ENCODE data around the gene DDX11.
"Not testable (repeated sequence)": the region's sequence is repeated elsewhere in the genome, so short reads cannot be mapped to it uniquely, and the experiment has no call there.

The DDX11 gene

GRCh38 chr12:31099434-31099833 lies 25.8 kb downstream of the DDX11 start:
- not testable (repeated sequence) for DNase-seq (ENCODE audit: low read depth)

- DNase-seq (ENCODE audit: low read depth) = not testable (repeated sequence)
Observed at GRCh38 chr12:31100503-31101208, 27.0 kb downstream of the DDX11 start.

DNA sequence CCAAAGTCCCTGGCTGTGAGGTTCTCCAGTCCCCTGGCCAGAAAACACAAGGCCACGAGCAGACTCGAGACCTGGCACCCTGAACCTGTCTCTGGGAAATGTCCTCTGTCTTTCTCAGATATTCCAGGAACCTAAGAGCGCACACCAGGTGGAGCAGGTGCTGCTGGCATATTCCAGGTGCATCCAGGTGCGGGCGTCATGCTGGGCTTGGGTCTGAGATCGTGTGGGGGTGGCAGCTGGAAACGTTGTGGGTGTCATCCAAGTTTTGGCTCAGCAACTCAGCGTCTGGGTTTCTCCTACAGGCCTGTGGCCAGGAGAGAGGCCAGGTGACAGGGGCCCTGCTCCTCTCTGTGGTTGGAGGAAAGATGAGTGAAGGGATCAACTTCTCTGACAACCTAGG lies 28.5 kb downstream of the DDX11 start:
- not testable (repeated sequence) for DNase-seq (ENCODE audit: low read depth)

DNA sequence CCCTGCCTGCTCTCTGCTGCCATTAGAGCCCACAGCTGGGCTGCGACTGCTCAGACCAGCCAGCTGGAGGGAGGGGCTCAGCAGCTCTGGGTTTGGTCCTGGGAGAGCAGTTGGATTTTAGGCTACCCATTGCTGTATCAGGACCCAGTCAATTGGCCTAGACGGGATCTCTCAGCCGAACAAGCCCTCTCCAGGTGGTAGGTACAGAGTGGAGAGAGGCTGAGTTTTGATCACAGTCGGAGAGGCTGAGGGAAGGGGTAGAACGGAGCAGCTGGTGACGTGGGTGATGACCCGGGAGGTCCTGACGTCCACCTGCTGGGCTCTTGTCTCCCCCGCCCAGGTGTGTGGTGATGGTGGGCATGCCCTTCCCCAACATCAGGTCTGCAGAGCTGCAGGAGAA lies 28.9 kb downstream of the DDX11 start:
- DNase-seq (ENCODE audit: low read depth) = not testable (repeated sequence)

DNA sequence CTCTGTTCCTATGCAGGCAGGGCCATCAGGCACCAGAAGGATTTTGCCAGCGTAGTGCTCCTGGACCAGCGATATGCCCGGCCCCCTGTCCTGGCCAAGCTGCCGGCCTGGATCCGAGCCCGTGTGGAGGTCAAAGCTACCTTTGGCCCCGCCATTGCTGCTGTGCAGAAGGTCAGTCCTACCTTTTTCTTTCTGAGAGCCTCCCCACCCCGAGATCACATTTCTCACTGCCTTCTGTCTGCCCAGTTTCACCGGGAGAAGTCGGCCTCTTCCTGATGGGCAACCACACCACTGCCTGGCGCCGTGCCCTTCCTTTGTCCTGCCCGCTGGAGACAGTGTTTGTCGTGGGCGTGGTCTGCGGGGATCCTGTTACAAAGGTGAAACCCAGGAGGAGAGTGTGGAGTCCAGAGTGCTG lies 29.9 kb downstream of the DDX11 start:
- not testable (repeated sequence) for DNase-seq (ENCODE audit: low read depth)

- not testable (repeated sequence) for DNase-seq (ENCODE audit: low read depth)
Observed at GRCh38 chr12:31104220-31104619, 30.6 kb downstream of the DDX11 start.

DNA sequence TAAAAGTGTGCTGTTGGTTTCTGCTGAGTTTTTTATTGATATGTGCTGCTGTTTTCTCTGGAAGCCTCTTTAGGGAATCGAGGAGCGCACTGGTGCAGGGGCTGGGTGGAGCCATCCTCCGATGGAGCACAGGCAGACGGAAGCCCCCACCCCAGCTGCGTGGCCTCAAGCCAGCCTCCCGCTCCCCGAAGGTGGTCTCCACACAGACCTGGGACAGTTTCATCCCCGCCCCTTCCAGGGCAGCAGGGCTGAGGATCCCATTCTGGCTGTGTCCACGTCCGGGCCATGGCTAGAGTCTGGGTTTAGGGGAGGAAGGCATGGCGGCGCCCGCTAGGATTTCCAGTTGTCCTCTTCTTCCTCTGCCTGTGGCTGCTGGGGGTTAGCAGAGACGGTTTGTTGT lies 31.1 kb downstream of the DDX11 start:
- DNase-seq (ENCODE audit: low read depth) = not testable (repeated sequence)

DNA sequence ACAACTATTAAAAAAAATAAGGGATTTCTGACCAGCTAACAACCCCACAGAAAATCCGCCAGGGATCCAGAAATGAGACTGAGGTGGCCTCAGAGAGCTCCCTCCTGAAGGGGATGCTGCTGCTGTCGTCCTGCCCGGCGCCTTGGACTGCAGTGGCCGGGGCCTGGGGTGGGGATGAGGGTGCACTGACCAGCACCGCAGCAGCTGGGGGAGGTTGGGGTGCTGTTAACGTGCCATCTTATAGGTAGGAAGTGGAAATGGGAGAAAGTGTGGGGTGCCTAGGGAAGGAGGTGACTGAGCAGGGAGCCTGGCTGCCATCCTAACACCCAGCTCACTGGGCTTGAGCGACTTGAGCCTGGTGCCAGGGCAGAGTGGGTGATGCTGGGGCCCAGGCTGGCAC lies 32.0 kb downstream of the DDX11 start:
- no peak for DNase-seq (ENCODE audit: low read depth)

DNA sequence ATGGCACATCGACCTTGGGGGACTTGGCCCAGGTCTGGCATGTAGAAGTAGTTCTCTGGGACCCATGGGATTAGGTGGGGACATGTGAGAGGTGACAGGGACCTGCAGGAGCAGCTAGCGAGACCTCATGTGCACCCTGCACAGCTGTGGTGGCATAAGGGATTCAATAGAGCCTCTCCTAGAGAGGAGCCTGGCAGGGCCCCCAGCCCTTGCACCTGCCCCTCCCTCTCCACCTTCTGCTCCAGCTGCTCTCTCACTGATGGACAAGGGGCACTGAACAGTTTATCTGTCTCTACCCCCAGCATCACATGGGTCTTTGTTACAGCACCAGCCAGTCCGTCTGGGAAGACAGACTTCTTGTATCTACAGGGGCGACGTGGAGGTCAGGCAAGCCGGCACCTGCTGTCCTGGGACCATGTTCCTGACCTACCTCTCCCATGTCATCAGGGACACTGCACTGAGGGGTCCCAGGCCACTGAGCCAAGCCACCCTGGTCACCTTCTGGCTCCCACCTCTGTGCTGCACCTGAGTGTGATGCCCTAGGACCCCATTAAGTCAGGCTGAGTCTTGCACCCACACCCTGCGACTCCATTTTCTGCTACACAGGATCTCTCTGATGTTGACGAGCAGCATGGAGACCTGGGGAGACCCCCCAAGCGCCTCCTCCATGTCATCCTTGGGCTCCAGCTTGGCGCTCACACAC lies 32.6 kb downstream of the DDX11 start:
- DNase-seq (ENCODE audit: low read depth) = no peak

- DNase-seq (ENCODE audit: low read depth) = not testable (repeated sequence)
Observed at GRCh38 chr12:31109773-31110172, 36.1 kb downstream of the DDX11 start.

DNA sequence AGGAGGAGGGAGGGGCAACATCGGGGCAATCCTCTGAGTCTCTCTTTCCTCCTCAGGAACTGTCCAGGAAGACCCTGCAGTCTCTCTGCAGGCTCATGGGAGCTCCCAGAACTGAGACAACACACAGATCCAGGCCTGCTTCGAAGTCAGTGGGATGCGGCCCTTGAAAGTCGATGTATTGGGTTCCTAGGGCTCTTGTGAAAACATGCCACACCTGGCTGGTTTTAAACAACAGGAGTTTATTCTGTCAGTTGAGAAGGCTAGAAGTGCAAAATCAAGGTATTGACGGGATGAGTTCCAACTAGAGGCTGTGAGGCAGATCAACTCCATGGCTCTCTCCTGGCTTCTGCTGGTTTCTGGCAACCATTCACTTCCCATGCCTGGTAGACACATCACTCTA lies 36.6 kb downstream of the DDX11 start:
- not testable (repeated sequence) for DNase-seq (ENCODE audit: low read depth)

- DNase-seq (ENCODE audit: low read depth) = not testable (repeated sequence)
Observed at GRCh38 chr12:31115092-31115601, 41.5 kb downstream of the DDX11 start.

- DNase-seq (ENCODE audit: low read depth) = not testable (repeated sequence)
Observed at GRCh38 chr12:31116846-31117202, 43.2 kb downstream of the DDX11 start.

DNA sequence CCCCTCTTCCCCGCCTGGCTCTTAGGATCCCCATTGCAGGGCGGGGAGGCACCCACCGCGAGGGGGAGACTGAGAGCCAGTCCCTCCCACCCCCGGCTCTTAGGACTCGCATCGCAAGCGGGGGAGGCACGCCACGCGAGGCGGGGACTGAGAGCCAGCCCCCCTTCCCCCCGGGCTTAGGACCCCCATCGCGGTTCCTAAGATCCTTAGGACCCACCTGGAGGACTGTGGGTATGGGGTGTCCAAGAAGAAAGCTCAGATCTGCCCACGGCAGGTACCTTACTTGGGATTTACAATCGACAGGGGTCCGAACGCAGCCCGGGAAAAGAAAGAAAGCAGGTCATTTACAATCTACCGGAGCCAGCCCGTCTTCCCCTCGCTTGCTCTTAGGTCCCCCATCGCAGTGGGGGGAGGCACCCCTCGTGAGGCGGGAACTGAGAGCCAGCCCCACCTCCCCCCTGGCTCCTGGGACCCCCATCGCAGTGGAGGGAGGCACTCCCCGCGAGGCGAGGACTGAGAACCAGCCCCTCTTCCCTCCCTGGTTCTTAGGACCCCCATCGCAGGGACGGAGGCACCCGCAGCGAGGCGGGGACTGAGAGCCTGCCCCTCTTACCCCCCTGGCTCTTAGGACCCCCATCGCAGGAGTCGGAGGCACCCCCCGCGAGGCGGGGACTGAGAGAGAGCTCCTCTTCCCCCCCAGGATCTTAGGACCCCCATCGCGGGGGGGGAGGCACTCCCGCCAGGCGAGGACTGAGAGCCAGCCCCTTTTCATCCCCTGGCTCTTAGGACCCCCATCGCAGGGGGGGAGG lies 43.7 kb downstream of the DDX11 start:
- no peak for DNase-seq (ENCODE audit: low read depth)

- no peak for DNase-seq (ENCODE audit: low read depth)
Observed at GRCh38 chr12:31118347-31119191, 44.9 kb downstream of the DDX11 start.

- DNase-seq (ENCODE audit: low read depth) = no peak
Observed at GRCh38 chr12:31119192-31119802, 45.6 kb downstream of the DDX11 start.

DNA sequence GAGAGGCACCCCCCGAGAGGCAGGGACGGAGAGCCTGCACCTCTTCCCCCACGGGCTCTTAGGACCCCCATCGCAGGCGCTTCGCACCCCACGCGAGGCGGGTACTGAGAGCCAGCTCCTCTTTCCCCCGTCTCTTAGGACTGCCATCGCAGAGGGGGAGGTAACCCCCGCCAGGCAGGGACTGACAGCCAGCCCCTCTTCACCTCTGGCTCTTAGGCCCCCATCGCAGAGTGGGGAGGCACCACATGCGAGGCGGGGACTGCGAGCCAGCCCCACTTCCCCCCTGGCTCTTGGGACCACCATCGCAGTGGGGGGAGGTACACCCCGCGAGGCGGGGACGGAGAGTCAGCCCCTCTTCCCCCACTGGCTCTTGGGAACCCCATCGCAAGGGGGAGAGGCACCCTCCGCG lies 46.1 kb downstream of the DDX11 start:
- DNase-seq (ENCODE audit: low read depth) = no peak

DNA sequence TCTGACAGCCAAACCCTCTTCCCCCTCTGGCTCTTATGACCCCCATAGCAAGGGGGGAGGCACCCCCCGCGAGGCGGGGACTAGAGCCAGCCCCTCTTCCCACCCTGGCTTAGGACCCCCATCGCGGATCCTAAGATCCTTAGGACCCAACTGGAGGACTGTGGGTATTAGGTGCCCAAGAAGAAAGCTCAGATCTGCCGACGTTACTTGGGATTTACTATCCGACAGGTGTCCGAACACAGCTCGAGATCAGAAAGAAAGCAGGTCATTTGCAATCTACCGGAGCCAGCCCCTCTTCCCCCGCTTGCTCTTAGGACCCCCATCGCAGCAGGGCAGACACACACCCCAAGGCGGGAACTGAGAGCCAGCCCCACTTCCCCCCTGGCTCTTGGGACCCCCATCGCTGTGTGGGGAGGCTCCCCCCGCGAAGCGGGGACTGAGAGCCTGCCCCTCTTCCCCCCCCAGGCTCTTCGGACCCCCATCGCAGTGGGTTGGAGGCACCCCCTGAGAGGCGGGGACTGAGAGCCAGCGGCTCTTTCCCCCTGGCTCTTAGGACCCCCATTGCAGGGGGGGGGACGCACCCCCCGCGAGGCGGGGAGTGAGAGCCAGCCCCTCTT lies 46.8 kb downstream of the DDX11 start:
- DNase-seq (ENCODE audit: low read depth) = no peak

DNA sequence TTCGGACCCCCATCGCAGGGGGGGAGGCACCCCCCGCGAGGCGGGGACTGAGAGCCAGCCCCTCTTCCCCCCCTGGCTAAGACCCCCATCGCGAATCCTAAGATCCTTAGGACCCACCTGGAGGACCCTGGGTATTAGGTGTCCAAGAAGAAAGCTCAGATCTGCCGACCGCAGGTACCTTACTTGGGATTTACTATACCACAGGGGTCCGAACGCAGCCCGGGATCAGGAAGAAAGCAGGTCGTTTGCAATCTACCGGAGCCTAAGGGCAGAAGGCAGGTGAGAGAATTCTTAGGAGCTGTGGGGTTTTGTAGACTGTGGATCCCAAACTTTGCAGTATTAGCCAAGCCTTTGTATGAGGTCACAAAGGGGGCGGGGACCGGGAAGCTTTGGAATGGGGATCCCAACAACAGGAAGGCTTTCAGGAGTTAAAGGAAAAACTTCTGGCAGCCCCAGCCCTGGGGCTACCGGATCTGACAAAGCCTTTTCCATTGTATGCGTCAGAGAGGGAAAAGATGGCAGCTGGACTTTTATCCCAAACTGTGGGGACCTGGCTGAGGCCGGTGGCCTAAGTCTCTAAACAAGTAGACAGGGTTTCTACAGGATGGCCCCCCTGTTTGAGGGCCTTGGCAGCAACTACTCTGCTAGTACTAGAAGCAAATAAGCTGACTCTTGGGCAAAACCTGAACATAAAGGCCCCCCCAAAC lies 47.5 kb downstream of the DDX11 start:
- DNase-seq (ENCODE audit: low read depth) = not testable (repeated sequence)

GRCh38 chr12:31122481-31122880 lies 48.8 kb downstream of the DDX11 start:
- no peak for DNase-seq (ENCODE audit: low read depth)
